VCaP (cell line): ENCODE measurements around the gene TBX4.

Experiments
- H3K27ac ChIP-seq: fragments of 450-650 bp; 2 replicates; pipeline ENCODE4 v1.5.1; 2017
- CTCF ChIP-seq: fragments of 450-650 bp; conservative IDR thresholded peaks from 2 replicates; pipeline ENCODE4 v1.5.1; 2017; ENCODE audit warnings: mild to moderate bottlenecking, moderate library complexity

TBX4 gene

GRCh38 chr17:61475726-61476125, 23.5 kb downstream of the TBX4 start:
- no peak for TF ChIP-seq CTCF
- no peak overlapping the region for H3K27ac ChIP-seq

GRCh38 chr17:61476476-61477203, 24.4 kb downstream of the TBX4 start:
- no peak overlapping the region for H3K27ac ChIP-seq
- TF ChIP-seq CTCF = no peak

GRCh38 chr17:61477204-61477834, 25.1 kb downstream of the TBX4 start:
- no peak overlapping the region for H3K27ac ChIP-seq
- no peak for TF ChIP-seq CTCF

GRCh38 chr17:61478026-61478789, 26.0 kb downstream of the TBX4 start:
- no peak for TF ChIP-seq CTCF
- H3K27ac ChIP-seq = no peak overlapping the region

- no peak for TF ChIP-seq CTCF
- H3K27ac ChIP-seq = no peak overlapping the region
Measured at GRCh38 chr17:61478790-61479492, 26.7 kb downstream of the TBX4 start.

- no peak overlapping the region for H3K27ac ChIP-seq
- no peak for TF ChIP-seq CTCF
Measured at GRCh38 chr17:61479493-61480413, 27.5 kb downstream of the TBX4 start.
